Measurements from ENCODE around the gene ZDHHC13.

DNA sequence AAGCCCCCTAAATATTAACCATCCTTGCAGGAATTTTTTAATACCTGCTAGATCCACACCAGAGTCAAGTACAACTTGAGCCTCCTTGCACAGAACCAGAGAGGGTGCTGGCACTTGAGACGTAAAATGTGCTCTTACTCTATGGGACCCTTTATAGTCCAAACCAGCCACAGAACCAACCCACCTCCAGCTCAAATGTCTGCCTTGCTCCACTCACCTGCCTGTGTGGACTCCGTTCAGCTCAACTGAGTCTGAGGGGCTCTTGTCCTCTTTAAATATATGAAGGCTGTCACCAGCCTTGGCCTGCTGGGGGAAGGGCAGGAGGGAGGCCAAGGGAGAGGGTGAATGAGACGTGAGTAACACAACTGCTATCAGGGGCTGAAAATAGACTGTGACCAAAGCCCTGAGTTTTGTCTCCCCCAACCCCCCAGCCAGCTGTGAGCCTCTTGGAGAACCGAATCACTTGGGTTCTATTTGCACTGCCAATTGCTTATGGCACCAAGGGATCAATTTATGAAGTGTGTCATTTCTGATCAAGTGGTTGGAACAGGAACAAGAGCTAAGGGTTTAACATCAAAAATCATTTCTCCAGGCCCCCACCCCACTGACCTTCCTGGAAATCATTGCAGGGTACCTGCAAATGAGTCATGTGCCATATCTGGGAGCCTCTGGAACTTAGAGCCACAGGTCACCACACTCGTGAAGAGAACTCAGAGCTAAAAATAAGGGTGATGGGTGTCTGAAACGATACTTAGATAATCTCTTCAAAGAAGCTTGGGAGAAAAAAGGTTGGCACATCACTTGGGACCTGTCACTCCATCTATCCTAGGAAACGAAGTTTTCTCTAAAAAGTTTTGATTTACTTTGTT is 85.0 kb downstream of the ZDHHC13 start, which contains the start of gene CSRP3:
- TF ChIP-seq, protein P1, sequence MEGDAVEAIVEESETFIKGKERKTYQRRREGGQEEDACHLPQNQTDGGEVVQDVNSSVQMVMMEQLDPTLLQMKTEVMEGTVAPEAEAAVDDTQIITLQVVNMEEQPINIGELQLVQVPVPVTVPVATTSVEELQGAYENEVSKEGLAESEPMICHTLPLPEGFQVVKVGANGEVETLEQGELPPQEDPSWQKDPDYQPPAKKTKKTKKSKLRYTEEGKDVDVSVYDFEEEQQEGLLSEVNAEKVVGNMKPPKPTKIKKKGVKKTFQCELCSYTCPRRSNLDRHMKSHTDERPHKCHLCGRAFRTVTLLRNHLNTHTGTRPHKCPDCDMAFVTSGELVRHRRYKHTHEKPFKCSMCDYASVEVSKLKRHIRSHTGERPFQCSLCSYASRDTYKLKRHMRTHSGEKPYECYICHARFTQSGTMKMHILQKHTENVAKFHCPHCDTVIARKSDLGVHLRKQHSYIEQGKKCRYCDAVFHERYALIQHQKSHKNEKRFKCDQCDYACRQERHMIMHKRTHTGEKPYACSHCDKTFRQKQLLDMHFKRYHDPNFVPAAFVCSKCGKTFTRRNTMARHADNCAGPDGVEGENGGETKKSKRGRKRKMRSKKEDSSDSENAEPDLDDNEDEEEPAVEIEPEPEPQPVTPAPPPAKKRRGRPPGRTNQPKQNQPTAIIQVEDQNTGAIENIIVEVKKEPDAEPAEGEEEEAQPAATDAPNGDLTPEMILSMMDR (IDR thresholded peaks at IDR 0.05): no peak
- TF ChIP-seq POLR2A (IDR thresholded peaks at IDR 0.05): no peak
- TF ChIP-seq EP300 (IDR thresholded peaks at IDR 0.05): no peak
